GM19099 (cell line): Measurements from ENCODE around the gene HOMER2.

Experiments used
- POLR2A ChIP-seq: IDR thresholded peaks from 3 replicates; pipeline ENCODE4 v1.6.1; 2011; ENCODE audit warnings: low read depth; ENCODE audit not compliant: insufficient read length; ENCODE audit errors: extremely low read depth

Gene HOMER2

GRCh38 chr15:82900511-82901060 lies 51.9 kb downstream of the HOMER2 start:
- TF ChIP-seq POLR2A, result no peak

GRCh38 chr15:82898961-82899360 lies 53.6 kb downstream of the HOMER2 start:
- no peak for TF ChIP-seq POLR2A

- no peak for TF ChIP-seq POLR2A
Measured at GRCh38 chr15:82895983-82896382, 56.5 kb downstream of the HOMER2 start.

- no peak for TF ChIP-seq POLR2A
Measured at GRCh38 chr15:82894971-82895520, 57.5 kb downstream of the HOMER2 start.

GRCh38 chr15:82892573-82892972 lies 59.9 kb downstream of the HOMER2 start:
- no peak for TF ChIP-seq POLR2A

- no peak for TF ChIP-seq POLR2A
Measured at GRCh38 chr15:82890995-82891390, 61.5 kb downstream of the HOMER2 start.

- no peak for TF ChIP-seq POLR2A
Measured at GRCh38 chr15:82890338-82890994, 62.1 kb downstream of the HOMER2 start.

- no peak for TF ChIP-seq POLR2A
Measured at GRCh38 chr15:82882273-82882928, 70.1 kb downstream of the HOMER2 start.

GRCh38 chr15:82881747-82882146 lies 70.8 kb downstream of the HOMER2 start:
- no peak for TF ChIP-seq POLR2A

- no peak for TF ChIP-seq POLR2A
Measured at GRCh38 chr15:82880704-82881103, 71.8 kb downstream of the HOMER2 start.

- TF ChIP-seq POLR2A, result no peak
Measured at GRCh38 chr15:82878325-82878724, 74.2 kb downstream of the HOMER2 start.

- TF ChIP-seq POLR2A, result no peak
Measured at GRCh38 chr15:82877825-82878224, 74.7 kb downstream of the HOMER2 start.

GRCh38 chr15:82875411-82876003 lies 77.0 kb downstream of the HOMER2 start:
- no peak for TF ChIP-seq POLR2A

- TF ChIP-seq POLR2A, result no peak
Measured at GRCh38 chr15:82874961-82875360, 77.6 kb downstream of the HOMER2 start.

GRCh38 chr15:82874267-82874666 lies 78.3 kb downstream of the HOMER2 start:
- TF ChIP-seq POLR2A, result no peak
